HepG2 (cell line): ENCODE data around the gene NCS1. TPM values are rescaled to one million over a fixed set of nuclear protein-coding genes. Genes with fewer than 3 reads are reported as not detected.

Experiments
- ATAC-seq: fragments of 200-7000 bp; cut with Tn5 transposase; 3 replicates; pipeline ENCODE4 v1.9.1; 2020; ENCODE audit warnings: mild to moderate bottlenecking, moderate library complexity
- BruUV-seq: library from RNA; stranded (reverse); fragments of 400-500 nt; replicated peaks from 2 replicates; lab custom pipeline; 2021; lab: Mats Ljungman, UMichigan
- CTCF ChIA-PET: fragments of 300-600 bp; formaldehyde crosslinking; extraction: SDS; loops from one replicate; lab custom pipeline; 2021; ENCODE audit warnings: low total read pairs, inconsistent platforms, low intra/inter-chr PET ratio; lab: Yijun Ruan, JAX
- POLR2A ChIA-PET: fragments of 350-600 bp; sonication (Branson Sonifier 250); formaldehyde crosslinking; loops from one replicate; lab custom pipeline; 2020; ENCODE audit warnings: antibody characterized with exemption, inconsistent platforms; lab: Yijun Ruan, JAX
- DNase-seq: peaks from one replicate; pipeline ENCODE4 v3.0.0-alpha.2; 2015; ENCODE audit warnings: low spot score
- FAIRE-seq: peaks from 3 replicates; lab custom pipeline; 2011; peaks lifted over from hg19 to GRCh38; lab: Jason Lieb, UNC
- H2AFZ ChIP-seq: one replicate; pipeline ENCODE4 v1.6.1; 2011; ENCODE audit warnings: low read length, inconsistent platforms
- H3K27ac ChIP-seq: fragments of 300-600 bp; 3 replicates; pipeline ENCODE4 v1.8.0; 2011; ENCODE audit warnings: mixed run types, mild to moderate bottlenecking, mixed read lengths, low read length, inconsistent platforms; ENCODE audit not compliant: insufficient read depth; ENCODE audit errors: extremely low read length
- H3K27me3 ChIP-seq, 2 experiments: fragments of 200-600 bp in 1 of 2; 2 replicates in 1 of 2; 3 replicates in 1 of 2; pipeline versions ENCODE4 v1.6.0 to v1.8.0; 2011; ENCODE audit warnings: low read length in 2 of 2, mild to moderate bottlenecking in 2 of 2, moderate library complexity in 2 of 2, inconsistent platforms in 1 of 2; ENCODE audit not compliant: insufficient read depth in 2 of 2, control insufficient read depth in 1 of 2
- H3K36me3 ChIP-seq, 2 experiments: fragments of 200-600 bp in 1 of 2; replicated peaks in 1 of 2; 2 replicates in 1 of 2; 3 replicates in 1 of 2; pipeline versions ENCODE4 v1.5.1 to v1.8.0; 2011; ENCODE audit warnings: low read length in 2 of 2, inconsistent platforms in 1 of 2; ENCODE audit not compliant: insufficient read depth in 2 of 2, control insufficient read depth in 1 of 2
- H3K4me1 ChIP-seq: 2 replicates; pipeline ENCODE4 v1.5.1; 2012; ENCODE audit warnings: low read length, inconsistent platforms; ENCODE audit not compliant: insufficient read depth
- H3K4me2 ChIP-seq: 2 replicates; pipeline ENCODE4 v1.6.0; 2011; ENCODE audit warnings: low read depth, low read length, inconsistent platforms
- H3K4me3 ChIP-seq, 3 experiments: fragments of 200-600 bp in 1 of 3; sonication (generic), shearing (Covaris generic) in 1 of 3; replicated peaks in 1 of 3; 2 replicates each; pipeline ENCODE4 v1.5.1; 2011 to 2016; ENCODE audit warnings: low read length in 3 of 3, inconsistent platforms in 2 of 3, low read depth in 2 of 3, mild to moderate bottlenecking in 2 of 3, control low read depth in 1 of 3, mixed read lengths in 1 of 3; ENCODE audit not compliant: insufficient read depth in 1 of 3
- H3K79me2 ChIP-seq: one replicate; pipeline ENCODE4 v1.6.1; 2011; ENCODE audit warnings: low read length, inconsistent platforms; ENCODE audit not compliant: insufficient read depth
- H3K9ac ChIP-seq: 2 replicates; pipeline ENCODE4 v1.6.0; 2011; ENCODE audit warnings: mild to moderate bottlenecking, low read depth, low read length, inconsistent platforms; ENCODE audit not compliant: insufficient read depth
- H3K9me3 ChIP-seq: 2 replicates; pipeline ENCODE4 v1.5.1; 2012; ENCODE audit warnings: mild to moderate bottlenecking, low read length
- H4K20me1 ChIP-seq: 2 replicates; pipeline ENCODE4 v1.6.0; 2011; ENCODE audit warnings: inconsistent platforms, mild to moderate bottlenecking, low read length, moderate library complexity; ENCODE audit not compliant: insufficient read depth
- ARNT2 ChIP-seq: sonication (generic); formaldehyde crosslinking; IDR thresholded peaks from 2 replicates; pipeline ENCODE4 v1.8.0; 2022; ENCODE audit warnings: mild to moderate bottlenecking, low read depth, missing genetic modification reagents, moderate library complexity
- CENPT ChIP-seq: sonication (generic); formaldehyde crosslinking; IDR thresholded peaks from 2 replicates; pipeline ENCODE4 v1.8.0; 2022; ENCODE audit warnings: low read depth, mild to moderate bottlenecking, moderate library complexity, missing genetic modification reagents
- CENPX ChIP-seq: sonication (generic); formaldehyde crosslinking; IDR thresholded peaks from 2 replicates; pipeline ENCODE4 v1.9.0; 2021; ENCODE audit warnings: mild to moderate bottlenecking, missing genetic modification reagents, moderate library complexity
- FOSL1 ChIP-seq: sonication (generic); formaldehyde crosslinking; IDR thresholded peaks from 2 replicates; pipeline ENCODE4 v1.9.0; 2021; ENCODE audit warnings: missing genetic modification reagents, borderline replicate concordance
- HMG20A ChIP-seq: IDR thresholded peaks from 2 replicates; pipeline ENCODE4 v1.6.1; 2016; ENCODE audit warnings: borderline replicate concordance
- KDM2A ChIP-seq: sonication (generic); formaldehyde crosslinking; IDR thresholded peaks from 2 replicates; pipeline ENCODE4 v1.4.0; 2020; ENCODE audit warnings: low read depth, missing genetic modification reagents, borderline replicate concordance
- NFYC ChIP-seq: IDR thresholded peaks from 2 replicates; pipeline ENCODE4 v1.6.1; 2016; ENCODE audit warnings: missing genetic modification reagents, missing compliant biosample characterization
- NR1H2 ChIP-seq: sonication (generic); formaldehyde crosslinking; IDR thresholded peaks from 2 replicates; pipeline ENCODE4 v1.8.1; 2022; ENCODE audit warnings: low read depth, missing genetic modification reagents, borderline replicate concordance
- RARA ChIP-seq: IDR thresholded peaks from 2 replicates; pipeline ENCODE4 v1.6.1; 2016; ENCODE audit warnings: missing genetic modification reagents, missing compliant biosample characterization
- TBP ChIP-seq: sonication (generic); formaldehyde crosslinking; IDR thresholded peaks from 2 replicates; pipeline ENCODE4 v1.5.0; 2020; ENCODE audit warnings: missing genetic modification reagents
- ZKSCAN8 ChIP-seq: IDR thresholded peaks from 2 replicates; pipeline ENCODE4 v1.6.1; 2016; ENCODE audit warnings: borderline replicate concordance, missing genetic modification reagents, missing compliant biosample characterization
- ZNF24 ChIP-seq: fragments of 450-650 bp; IDR thresholded peaks from 2 replicates; pipeline ENCODE4 v1.6.1; 2017; ENCODE audit warnings: antibody characterized with exemption, mild to moderate bottlenecking
- ZNF674 ChIP-seq: sonication (generic); formaldehyde crosslinking; IDR thresholded peaks from 2 replicates; pipeline ENCODE4 v1.5.0; 2020; ENCODE audit warnings: low read depth, mild to moderate bottlenecking, missing genetic modification reagents
- ZNF749 ChIP-seq: sonication (generic); formaldehyde crosslinking; IDR thresholded peaks from 2 replicates; pipeline ENCODE4 v1.8.0; 2022; ENCODE audit warnings: mild to moderate bottlenecking, missing genetic modification reagents, moderate library complexity, borderline replicate concordance
- WGBS: methylation state at CpG from one replicate; pipeline ENCODE4 v1.1.6; 2017; ENCODE audit warnings: low lambda C conversion rate; 5-methylcytosine and 5-hydroxymethylcytosine counted together
- in situ Hi-C: cut with HindIII; loops from 2 replicates; pipeline ENCODE4 v1.10.0; 2017; ENCODE audit warnings: low pct_unique_long_range_greater_than_20kb; ENCODE audit not compliant: extremely low pct_ligation_motif_present
- intact Hi-C: fragments of 100-400 bp; cut with micrococcal nuclease; formaldehyde crosslinking; loops from one replicate; pipeline ENCODE4 v1.10.0; 2022; ENCODE audit not compliant: unreplicated experiment
- polyA plus RNA-seq, 8 experiments: library from polyadenylated mRNA; depleted of rRNA in 3 of 8; stranded (reverse) in 7 of 8; unstranded in 1 of 8; fragments of >200 nt; fragmentation: Illumina TruSeq in 4 of 8; extraction: Trizol in 4 of 8; gene quantifications; 2 replicates each; pipeline versions ENCODE4 v1.2.1 to v1.2.3, GENCODE V29; 2011 to 2016; ENCODE audit warnings: low read depth in 4 of 8, missing spikeins in 1 of 8, mixed read lengths in 1 of 8; ENCODE audit not compliant: insufficient read depth in 1 of 8
- total RNA-seq, 5 experiments: library from RNA; depleted of rRNA; stranded (reverse); fragments of >200 nt; fragmentation: Illumina TruSeq; extraction: Trizol; gene quantifications; 2 replicates each; pipeline ENCODE4 v1.2.3, GENCODE V29; 2016; ENCODE audit warnings: low read depth in 1 of 5
- TF ChIP-seq, protein P1 (sequence below): sonication (generic); formaldehyde crosslinking; IDR thresholded peaks from 2 replicates; pipeline ENCODE4 v1.4.0; 2020; ENCODE audit warnings: missing genetic modification reagents, borderline replicate concordance
- TF ChIP-seq, protein P2 (sequence below): sonication (generic); formaldehyde crosslinking; IDR thresholded peaks from 2 replicates; pipeline ENCODE4; 2020; ENCODE audit warnings: missing genetic modification reagents, mild to moderate bottlenecking, borderline replicate concordance
- TF ChIP-seq, protein P3 (sequence below): sonication (generic); formaldehyde crosslinking; IDR thresholded peaks from 2 replicates; pipeline ENCODE4 v1.4.0; 2020; ENCODE audit warnings: missing genetic modification reagents, mild to moderate bottlenecking, borderline replicate concordance

The NCS1 gene
- total and polyA plus RNA-seq, 2 of the 13 experiments (the other 11 are each of a cell fraction or from before 2014, with no cell fraction given): 4.7 to 6.1 TPM

DNA sequence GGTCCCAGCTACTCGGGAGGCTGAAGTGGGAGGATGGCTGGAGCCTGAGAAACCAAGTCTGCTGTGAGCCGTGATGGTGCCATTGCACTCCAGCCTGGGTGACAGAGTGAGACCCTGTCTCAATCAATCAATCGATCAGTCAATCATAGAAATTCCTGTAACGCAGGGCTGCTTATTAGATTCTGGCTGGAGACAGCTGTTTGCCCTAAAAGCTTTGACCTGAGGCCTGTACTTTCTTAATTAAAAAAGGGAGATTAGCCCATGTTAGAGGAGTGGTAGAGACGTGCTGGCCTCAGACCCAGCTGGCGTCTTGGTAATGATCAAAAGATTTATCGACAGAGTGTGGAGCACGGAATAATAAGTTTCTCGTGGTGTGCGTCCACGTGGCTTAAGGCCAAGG is 52.9 kb downstream of the NCS1 start (continued):
- TF ChIP-seq ZNF24 (no peak), FOSL1 (CRISPR knock-in tag) (no peak), NFYC (CRISPR knock-in tag) (no peak), KDM2A (CRISPR knock-in tag) (no peak)
- TF ChIP-seq, protein P1, sequence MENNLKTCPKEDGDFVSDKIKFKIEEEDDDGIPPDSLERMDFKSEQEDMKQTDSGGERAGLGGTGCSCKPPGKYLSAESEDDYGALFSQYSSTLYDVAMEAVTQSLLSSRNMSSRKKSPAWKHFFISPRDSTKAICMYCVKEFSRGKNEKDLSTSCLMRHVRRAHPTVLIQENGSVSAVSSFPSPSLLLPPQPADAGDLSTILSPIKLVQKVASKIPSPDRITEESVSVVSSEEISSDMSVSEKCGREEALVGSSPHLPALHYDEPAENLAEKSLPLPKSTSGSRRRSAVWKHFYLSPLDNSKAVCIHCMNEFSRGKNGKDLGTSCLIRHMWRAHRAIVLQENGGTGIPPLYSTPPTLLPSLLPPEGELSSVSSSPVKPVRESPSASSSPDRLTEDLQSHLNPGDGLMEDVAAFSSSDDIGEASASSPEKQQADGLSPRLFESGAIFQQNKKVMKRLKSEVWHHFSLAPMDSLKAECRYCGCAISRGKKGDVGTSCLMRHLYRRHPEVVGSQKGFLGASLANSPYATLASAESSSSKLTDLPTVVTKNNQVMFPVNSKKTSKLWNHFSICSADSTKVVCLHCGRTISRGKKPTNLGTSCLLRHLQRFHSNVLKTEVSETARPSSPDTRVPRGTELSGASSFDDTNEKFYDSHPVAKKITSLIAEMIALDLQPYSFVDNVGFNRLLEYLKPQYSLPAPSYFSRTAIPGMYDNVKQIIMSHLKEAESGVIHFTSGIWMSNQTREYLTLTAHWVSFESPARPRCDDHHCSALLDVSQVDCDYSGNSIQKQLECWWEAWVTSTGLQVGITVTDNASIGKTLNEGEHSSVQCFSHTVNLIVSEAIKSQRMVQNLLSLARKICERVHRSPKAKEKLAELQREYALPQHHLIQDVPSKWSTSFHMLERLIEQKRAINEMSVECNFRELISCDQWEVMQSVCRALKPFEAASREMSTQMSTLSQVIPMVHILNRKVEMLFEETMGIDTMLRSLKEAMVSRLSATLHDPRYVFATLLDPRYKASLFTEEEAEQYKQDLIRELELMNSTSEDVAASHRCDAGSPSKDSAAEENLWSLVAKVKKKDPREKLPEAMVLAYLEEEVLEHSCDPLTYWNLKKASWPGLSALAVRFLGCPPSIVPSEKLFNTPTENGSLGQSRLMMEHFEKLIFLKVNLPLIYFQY (CRISPR knock-in tag): no peak

DNA sequence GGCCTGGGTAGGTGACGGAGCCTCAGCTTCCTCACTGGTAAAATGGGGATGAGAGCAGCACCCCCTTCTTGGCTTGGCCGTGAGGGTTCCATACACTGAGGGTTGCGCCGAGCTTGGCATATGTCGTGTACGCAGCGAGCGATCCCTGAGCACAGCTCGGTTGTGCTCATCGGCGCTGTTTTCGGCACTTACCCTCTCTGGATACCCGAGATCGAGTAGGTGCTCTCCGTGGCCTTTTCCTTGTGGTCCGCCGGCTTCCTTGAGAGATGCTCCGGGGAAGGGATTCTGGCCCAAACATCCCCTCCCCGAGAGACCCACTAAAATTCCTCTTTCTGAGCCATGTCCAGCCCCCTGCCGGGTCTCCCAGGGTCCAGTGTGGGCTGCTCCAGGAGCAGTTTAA is 53.4 kb downstream of the NCS1 start:
- Histone ChIP-seq H4K20me1 (no peaks in the 10 kb centered on the region), H3K27me3 (no peaks in the 10 kb centered on the region), H3K36me3 (no peaks in the 10 kb centered on the region), H3K27ac (no peak overlapping the region), H3K4me3 (no peak overlapping the region), H3K4me2 (no peak overlapping the region), H3K9me3 (peaks cover 8% of the 10 kb centered on the region; the same call in 1 of the 2 replicates), H3K79me2 (no peaks in the 10 kb centered on the region), H3K9ac (no peak overlapping the region), H3K4me1 (no peaks in the 10 kb centered on the region), H2AFZ (no peak overlapping the region)
- POLR2A ChIA-PET: no interaction called here
- BruUV-seq: no TSS peak
- DNase-seq (no peak), FAIRE-seq (no peak), ATAC-seq (no peak)
- intact Hi-C loops: no loop called here
- 94% methylated on average over 19 of the region's 20 CpGs for WGBS
- no peak for TF ChIP-seq CENPX
- TF ChIP-seq, protein P2, sequence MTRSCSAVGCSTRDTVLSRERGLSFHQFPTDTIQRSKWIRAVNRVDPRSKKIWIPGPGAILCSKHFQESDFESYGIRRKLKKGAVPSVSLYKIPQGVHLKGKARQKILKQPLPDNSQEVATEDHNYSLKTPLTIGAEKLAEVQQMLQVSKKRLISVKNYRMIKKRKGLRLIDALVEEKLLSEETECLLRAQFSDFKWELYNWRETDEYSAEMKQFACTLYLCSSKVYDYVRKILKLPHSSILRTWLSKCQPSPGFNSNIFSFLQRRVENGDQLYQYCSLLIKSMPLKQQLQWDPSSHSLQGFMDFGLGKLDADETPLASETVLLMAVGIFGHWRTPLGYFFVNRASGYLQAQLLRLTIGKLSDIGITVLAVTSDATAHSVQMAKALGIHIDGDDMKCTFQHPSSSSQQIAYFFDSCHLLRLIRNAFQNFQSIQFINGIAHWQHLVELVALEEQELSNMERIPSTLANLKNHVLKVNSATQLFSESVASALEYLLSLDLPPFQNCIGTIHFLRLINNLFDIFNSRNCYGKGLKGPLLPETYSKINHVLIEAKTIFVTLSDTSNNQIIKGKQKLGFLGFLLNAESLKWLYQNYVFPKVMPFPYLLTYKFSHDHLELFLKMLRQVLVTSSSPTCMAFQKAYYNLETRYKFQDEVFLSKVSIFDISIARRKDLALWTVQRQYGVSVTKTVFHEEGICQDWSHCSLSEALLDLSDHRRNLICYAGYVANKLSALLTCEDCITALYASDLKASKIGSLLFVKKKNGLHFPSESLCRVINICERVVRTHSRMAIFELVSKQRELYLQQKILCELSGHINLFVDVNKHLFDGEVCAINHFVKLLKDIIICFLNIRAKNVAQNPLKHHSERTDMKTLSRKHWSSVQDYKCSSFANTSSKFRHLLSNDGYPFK: no peak
- TF ChIP-seq RARA (CRISPR knock-in tag): no peak
- TF ChIP-seq HMG20A: no peak
- TF ChIP-seq ARNT2 (CRISPR knock-in tag): no peak
- no peak for TF ChIP-seq ZNF749 (CRISPR knock-in tag)
- TF ChIP-seq TBP: no peak
- no peak for TF ChIP-seq CENPT (CRISPR knock-in tag)
- TF ChIP-seq ZKSCAN8 (CRISPR knock-in tag): no peak
- TF ChIP-seq NR1H2 (CRISPR knock-in tag): no peak
- TF ChIP-seq, protein P3, sequence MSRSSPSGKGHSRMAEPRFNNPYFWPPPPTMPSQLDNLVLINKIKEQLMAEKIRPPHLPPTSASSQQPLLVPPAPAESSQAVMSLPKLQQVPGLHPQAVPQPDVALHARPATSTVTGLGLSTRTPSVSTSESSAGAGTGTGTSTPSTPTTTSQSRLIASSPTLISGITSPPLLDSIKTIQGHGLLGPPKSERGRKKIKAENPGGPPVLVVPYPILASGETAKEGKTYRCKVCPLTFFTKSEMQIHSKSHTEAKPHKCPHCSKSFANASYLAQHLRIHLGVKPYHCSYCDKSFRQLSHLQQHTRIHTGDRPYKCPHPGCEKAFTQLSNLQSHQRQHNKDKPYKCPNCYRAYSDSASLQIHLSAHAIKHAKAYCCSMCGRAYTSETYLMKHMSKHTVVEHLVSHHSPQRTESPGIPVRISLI (CRISPR knock-in tag): no peak
- TF ChIP-seq ZNF674 (CRISPR knock-in tag): no peak
- CTCF ChIA-PET: no interaction called here
- in situ Hi-C loops: no loop called here
